ENCODE data around the gene SMOC2.

The SMOC2 gene, protein sequence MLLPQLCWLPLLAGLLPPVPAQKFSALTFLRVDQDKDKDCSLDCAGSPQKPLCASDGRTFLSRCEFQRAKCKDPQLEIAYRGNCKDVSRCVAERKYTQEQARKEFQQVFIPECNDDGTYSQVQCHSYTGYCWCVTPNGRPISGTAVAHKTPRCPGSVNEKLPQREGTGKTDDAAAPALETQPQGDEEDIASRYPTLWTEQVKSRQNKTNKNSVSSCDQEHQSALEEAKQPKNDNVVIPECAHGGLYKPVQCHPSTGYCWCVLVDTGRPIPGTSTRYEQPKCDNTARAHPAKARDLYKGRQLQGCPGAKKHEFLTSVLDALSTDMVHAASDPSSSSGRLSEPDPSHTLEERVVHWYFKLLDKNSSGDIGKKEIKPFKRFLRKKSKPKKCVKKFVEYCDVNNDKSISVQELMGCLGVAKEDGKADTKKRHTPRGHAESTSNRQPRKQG

DNA sequence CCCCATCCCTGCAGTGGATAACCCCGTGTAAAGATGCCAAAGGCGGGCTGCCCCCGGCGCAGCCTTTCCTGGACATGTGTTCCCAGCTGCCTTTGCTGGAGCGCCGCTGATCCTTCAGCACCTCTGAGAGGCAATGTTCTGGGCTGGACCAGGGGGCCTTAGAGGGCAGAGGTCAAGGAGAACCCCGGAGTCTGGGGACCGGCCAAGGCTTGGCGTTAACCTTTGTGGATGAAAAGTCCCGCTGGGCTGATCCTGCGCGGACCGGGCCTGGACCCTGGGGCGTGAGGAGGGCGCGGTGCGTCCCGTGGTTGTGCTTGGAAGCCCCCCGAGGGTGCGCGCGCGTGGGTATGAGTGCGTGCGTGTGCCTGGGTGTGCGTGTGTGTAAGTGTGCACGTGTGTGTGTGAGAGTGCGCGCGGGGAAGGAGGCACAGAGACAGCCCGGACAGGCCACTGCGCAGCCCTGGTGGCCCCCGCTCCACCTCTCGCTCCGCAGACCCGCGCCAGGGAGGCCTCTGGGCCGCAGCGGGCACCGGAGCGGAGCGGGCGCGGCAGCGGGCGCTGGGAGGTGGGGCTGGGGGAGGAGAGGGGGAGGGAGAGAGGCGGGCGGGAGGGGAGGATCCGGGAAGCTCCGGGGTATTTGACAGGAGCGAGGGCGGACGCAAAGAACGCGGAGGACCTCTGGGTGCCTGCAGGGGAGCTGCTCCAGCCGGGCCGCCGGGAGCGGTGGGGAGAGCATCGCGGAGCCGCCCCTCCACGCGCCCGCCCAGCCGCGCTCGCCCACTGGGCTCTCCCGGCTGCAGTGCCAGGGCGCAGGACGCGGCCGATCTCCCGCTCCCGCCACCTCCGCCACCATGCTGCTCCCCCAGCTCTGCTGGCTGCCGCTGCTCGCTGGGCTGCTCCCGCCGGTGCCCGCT lies at the start of gene SMOC2:
TSS of gene SMOC2 (plus strand) at position 665 of the 914 bp plus-strand sequence. CDS start at position 852, 187 bp downstream.
- DNase-seq = no peak

DNA sequence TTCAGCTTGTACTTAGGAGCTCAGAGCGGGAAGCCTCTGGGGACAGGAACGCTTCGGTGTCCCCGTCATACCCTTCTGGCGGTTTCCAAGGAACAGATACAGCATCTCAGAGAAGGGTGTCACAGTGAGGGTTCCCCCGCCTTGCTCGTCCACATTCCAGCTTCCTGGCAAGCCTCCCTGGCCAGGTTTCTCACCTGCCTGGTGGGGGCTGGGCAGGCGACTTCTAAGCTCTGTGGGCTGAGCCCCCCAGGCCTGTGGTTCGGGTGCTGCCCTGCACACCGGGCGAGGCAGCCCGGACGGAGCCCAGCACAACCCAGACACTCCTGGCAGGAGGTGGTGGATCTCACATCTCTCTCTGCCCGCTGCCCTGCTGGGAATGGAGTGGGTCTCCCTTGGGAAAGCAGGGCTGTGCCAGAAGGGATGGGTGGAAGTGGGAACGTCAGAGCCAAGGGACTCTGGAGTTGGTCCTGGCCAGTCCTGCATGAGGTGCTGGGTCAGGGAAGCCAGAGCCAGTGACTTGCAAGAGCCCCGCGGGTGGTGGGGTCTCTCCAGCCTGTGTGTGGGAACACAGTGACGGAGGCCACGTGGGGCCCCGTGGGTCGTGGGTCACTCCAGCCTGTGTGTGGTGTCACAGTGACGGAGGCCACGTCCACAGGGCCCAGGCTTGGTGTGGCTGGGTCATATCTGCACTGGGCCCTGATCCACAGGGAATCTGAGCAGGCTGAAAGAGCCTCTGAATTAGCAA lies 47.7 kb upstream of the SMOC2 start:
- no peak for DNase-seq

DNA sequence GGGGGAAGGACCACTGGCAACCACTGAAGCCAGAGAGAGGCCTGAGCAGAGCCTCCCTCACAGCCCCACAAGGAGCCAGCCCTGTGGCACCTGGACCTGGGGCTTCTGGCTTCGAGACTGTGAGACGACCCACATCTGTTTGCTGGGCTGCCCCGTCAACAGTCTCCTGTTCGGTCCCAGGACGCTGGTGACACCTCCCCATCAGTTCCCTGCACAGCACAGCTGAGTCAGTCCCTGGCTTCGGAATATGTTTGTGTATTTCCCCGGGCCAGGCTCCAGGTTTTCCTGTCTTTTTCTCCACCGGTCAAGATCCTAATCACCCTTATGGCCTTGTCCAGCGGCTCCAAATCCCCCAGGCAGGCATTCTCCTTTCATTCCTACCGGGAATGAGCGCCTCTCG lies 46.4 kb upstream of the SMOC2 start:
- no peak for DNase-seq

DNA sequence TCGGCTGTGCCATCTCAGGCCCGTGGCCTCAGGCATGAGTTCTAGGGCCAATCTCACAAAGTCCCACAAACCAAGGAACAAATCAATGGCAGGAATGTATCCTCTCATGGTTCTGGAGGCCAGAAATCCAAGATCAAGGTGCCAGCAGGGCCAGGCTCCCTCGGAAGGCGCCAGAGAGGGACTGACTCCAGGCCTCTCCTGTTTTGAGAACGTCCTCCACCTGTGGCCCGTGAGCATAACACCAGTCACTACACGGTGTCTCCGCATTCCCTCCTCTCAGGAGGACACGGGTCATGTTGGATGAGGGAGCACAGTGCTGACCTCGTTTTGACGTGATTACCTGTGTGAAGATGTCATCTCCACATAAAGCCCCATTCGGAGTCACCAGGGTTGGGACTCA lies 45.0 kb upstream of the SMOC2 start:
- no peak for DNase-seq

DNA sequence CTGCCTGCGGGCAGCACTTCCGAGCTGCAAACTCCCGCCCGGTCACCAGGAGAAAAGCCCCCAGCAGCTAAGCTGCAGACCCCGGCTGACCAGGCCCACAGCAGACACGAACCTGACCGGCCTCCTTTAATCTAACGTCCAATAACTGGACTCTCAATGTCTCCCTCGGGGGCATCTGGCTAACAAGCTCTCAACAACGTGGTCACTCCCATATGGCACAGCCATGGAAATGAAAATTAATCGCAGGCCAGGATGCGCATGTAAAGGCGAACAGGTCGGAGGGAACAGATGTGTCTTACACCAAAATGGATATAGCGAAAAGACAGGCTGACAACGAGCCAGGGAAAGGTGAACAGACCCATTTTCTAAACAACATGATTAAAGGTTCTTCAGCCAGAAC lies 44.4 kb upstream of the SMOC2 start:
- no peak for DNase-seq

DNA sequence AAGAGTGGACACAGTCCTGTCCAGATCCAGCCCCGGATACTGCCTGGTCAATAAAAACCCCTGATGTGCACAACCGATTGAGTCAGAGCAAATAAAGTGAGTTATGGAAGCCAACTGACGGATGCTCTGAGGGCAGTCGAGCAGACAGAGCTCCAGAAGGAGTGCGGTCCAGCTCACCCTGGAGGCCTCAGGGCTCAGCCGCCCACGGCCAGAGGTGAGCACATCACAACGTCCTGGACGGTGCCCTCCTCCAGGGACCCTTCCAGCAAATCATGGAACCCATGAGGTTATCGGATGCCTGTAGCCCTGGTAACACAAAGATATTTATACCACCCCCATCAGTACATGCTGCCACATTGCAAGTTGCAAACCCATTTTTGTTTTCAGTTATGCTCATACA lies 44.0 kb upstream of the SMOC2 start:
- no peak for DNase-seq

DNA sequence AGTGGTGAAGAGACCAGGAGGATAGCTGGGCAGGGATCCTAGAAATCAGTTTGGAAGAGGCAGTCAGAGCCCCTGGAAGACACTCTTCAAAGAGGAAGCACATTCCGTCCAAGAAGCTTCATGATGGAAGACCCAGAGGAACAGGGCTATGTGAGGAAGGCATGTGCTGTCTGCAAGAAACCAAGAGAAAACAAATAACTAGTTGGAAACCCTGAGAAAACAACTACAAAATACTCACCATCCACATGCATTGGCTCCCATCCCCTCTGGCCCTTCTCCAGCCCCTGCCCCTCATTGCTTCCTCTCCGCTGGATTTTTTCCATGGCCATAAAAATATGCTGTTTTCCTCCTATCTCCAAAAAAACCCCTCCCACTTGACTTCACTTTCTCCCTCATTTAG lies 40.9 kb upstream of the SMOC2 start:
- DNase-seq = no peak

DNA sequence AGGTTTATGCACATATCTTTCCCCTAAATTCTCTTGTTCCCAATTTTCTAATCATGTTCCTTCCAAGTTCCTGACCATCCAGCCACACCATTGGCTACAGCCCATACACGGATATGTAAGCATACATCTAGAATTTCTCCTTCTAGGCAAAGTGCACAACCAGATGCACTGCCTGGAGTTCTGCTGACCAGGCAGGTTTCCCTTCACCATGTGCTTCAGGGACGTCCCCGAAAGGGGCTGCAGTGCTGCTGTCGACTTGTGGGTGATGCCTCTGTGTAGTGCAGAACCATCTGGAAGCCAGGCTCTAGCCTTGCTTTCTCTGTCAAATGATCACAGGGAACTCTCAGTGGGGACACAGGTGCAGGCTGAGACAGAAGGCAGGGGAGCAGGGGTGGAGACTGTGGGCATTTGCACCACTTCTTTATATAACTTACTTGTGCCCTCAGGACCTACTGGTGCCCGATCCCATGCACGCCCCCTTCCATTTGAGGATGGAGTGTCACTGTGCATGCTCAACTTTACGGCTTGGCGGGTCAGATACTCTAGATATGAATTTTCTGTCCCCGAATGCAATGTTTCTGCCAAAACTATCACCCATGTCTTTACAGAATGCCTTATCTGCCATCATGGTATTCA lies 37.5 kb upstream of the SMOC2 start:
- DNase-seq = no peak

DNA sequence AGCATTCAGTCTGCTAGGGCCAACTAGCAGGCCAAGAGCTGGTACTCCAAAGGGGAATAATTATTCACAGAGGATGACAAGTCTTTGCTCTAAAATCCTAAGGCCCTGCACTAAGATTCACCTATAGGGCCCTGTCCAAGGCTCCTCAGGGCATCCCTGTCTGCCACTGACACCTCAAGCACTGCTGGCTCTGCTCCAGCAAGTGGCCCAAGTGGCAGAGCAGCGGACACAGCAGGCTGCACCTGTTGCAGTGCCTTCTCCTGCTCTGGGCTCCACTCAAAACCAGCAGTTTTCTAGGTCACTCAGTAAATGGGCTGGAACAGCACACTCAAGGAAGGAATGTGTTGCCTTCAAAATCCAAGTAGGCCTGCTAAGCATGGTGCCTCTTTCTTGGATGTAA lies 36.4 kb upstream of the SMOC2 start:
- DNase-seq = no peak

DNA sequence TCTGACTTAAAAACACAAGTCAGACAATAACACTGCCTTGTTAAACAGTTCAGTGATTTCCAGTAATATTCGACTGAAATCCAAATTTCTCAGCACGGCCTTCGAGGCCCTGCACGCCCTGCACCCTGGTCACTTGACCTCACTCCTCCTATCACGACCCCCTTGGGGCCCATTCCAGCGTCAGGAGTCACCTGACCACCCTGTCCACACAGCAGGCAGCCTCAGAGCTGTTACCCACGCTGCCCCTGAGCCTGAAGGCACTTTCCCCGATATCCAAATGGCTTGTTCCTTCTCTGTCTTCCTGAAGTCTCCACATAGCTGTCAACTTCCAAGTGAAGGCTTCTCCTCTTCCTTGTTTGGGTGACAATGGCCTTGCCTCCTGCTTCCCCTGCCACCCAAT lies 33.1 kb upstream of the SMOC2 start:
- no peak for DNase-seq

DNA sequence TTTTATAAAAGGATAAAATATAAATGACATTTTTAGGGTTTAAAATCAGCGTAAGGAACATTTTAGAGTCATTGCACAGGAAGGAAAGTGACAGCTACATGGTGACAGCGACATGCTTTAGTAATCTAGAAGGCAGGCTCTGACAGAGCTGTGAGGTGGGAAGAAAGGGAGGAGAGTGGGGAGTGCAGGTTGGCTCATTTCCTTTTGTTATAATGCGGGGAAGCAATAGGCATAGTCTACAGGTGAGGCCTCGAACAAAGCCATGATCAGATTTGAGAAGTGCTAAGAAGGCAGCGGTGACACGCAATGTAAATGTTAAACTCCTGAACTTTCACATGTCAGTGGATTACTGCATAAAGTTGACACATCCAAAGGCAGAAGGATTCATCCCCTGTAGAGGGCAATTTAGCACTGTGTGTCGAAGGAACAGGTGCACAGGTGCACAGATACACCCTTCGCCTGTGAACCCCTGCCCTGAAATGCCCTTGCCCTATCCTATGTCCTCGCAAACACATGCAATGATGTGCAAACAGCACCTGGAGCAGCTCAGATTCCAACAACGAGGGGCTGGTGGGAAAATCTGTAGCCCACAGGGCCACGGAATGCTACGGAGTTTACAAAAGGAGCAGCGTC lies 32.4 kb upstream of the SMOC2 start:
- DNase-seq = no peak

DNA sequence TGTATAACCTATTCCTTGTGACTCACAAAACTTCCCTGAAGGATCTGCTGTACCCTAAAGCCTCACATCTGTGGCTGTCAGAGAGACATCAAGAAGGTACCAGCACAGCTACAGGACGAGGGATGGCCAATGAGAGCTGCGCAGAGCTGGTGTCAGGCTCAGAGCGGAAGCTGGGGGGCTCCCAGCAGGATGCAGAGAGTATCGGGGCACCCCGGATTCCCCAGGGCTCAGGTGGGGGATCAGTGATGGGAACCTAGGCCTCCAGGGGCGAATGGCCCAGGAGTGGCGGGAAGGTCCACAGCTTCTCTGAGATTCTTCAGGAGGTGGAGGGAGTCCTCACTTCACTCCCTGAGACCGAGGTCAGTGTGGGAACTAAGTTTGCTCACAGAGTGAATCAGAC lies 30.9 kb upstream of the SMOC2 start:
- DNase-seq = no peak

DNA sequence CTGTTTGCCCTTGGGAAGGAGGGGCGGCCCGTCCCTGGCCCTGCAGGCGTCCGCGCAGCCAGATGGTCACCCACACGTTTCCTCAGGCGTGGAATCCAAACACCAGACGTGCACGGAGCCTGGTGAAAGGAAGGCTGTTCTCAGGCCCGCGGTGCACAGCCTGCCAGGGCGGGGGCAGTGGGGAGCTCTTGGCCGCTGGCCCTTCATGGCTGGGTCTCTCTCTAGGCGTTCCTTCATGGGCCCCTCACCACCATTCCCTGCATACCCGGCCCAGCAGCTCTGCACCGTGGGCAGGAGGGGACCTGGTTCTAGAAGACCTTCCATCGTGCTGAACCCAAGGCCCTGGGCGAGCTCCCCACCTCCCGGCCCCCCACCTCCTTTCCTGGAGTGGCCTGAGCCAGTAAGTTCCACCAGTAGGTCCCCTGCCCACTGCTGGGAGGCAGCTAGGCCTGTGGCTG lies 30.4 kb upstream of the SMOC2 start:
- DNase-seq = no peak

DNA sequence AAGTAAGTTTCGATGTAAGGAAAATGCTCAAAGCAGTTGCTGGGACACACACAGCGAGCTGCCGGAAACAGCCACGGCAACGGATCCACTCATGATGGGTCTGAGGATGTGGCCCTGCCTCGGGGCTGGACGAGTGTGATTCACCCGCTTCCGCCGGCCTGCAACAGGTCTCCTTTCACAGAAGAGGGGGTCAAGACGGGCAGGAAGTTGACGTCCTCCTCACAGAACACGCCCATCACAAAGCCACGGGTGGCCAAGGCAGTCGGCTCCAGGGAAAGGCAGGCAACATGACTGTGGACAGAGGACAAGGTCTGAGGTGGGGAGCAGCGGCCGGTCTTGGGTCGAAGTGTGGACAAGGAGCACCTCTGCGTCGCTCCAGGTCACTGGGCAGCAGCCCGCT lies 29.9 kb upstream of the SMOC2 start:
- DNase-seq = no peak

DNA sequence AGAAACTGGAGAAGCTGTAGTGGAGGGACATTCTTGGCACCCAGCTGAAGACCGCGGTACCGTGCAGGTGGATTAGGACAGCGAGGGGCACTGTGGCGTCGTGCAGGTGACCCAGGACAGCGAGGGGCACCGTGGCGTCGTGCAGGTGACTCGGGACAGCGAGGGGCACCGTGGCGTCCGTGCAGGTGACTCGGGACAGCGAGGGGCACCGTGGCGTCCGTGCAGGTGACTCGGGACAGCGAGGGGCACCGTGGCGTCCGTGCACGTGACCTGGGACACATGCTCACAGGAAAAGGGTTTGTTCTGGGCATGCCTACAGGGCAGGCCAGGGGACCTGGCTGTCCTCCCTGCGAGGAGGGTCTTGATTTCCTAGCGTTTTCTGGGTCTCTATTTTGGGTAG lies 29.2 kb upstream of the SMOC2 start:
- DNase-seq = no peak

DNA sequence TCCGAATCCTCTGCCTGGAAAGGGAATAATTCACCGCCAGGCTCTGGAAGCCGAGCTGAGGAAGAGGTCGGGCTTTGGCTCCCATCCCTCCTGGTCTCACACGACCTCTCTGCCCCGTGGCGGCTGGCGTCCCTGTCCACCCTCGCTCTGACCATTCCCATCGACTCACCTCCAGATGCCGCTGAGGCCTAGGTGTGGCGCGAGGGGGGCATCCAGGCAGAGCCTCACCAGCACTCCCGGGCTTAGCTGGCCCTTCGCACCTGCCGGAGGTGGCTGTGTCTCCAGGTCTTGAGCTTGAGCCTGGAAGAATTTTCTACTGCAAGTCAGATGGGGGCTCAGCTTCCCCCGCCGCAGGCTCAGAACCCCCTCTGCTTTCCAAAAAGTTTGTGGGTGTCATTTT lies 28.5 kb upstream of the SMOC2 start:
- DNase-seq = no peak

DNA sequence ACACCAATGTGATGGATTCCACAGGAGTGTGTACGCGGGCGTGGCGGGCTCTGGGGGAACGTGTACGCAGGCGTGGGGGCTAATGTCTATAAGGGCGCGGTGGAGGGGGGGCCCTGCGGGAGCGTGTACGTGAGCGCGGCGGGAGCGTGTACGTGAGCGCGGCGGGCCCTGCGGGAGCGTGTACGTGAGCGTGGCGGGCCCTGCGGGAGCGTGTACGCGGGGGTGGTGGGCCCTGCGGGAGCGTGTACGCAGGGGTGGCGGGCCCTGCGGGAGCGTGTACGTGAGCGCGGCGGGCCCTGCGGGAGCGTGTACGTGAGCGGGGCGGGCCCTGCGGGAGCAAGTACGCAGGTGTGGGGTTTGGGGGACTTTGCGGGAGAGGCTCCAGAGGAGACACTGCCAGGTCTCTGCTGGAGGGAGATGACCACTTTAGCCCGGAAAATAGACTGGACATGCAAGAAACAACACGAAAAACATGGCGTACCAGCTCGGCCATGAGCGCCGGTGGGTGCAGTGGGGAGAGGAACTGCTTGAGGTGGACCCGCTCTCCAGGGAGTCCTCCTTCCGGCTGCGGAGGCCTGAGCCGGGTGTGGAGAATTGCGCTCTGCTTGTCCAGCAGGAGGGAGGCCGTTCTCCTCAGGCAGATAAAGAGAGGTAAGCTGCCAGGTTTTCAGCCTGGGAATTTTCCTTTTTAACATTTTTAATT lies 27.8 kb upstream of the SMOC2 start:
- no peak for DNase-seq

DNA sequence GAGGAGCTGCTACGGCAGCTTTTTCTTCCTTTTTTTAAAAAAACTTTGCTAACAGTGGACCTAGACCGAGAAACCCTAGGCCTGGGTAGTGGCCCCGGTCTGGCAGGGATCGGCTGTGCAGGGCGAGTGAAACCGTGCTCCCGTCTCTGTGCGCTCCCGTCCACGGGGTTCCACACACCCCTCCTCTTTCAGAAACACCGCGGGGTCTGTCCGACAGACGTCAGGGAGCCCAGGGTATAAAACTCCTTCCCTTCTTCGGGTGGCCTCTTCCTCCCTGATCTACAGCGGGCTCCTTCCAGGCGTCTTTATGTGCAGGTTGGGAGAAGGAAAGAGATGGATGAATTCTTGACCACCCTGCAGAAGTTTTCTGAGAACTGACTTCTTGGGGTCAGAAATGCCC lies 27.1 kb upstream of the SMOC2 start:
- no peak for DNase-seq

DNA sequence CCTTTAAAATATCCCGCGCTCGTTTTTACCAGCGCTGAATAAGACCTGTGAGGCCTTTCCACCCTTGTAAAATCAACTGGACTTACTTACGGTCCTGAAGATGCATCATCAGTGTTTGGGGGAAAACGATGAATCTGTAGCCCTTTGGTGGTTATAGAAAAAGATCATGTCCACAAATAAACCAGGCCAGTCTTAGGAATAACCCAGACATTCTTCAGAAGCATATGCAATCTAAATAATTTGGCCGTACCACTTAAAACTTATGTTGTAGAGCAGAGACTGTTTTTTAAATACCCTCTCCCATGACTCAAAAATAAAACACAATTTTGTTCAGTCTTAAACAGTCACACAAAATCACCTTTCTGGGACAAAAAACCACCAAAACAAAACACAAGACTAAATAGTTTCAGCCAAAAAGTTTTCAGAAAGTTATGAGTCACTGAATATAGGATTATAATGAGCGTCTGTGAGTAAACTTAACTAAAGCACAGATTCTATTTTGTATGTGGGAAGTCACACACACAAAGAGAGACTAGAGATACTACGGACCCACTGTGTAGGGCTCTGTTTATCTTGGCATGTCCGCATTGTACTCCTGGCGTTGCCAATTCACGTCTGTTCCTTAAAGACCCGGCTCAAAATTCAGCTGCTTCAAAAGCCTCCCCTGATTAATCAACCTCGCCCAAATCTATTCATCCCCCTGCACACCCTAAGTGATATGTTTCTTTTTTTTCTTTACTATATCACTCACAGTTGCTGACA lies 26.5 kb upstream of the SMOC2 start:
- no peak for DNase-seq

DNA sequence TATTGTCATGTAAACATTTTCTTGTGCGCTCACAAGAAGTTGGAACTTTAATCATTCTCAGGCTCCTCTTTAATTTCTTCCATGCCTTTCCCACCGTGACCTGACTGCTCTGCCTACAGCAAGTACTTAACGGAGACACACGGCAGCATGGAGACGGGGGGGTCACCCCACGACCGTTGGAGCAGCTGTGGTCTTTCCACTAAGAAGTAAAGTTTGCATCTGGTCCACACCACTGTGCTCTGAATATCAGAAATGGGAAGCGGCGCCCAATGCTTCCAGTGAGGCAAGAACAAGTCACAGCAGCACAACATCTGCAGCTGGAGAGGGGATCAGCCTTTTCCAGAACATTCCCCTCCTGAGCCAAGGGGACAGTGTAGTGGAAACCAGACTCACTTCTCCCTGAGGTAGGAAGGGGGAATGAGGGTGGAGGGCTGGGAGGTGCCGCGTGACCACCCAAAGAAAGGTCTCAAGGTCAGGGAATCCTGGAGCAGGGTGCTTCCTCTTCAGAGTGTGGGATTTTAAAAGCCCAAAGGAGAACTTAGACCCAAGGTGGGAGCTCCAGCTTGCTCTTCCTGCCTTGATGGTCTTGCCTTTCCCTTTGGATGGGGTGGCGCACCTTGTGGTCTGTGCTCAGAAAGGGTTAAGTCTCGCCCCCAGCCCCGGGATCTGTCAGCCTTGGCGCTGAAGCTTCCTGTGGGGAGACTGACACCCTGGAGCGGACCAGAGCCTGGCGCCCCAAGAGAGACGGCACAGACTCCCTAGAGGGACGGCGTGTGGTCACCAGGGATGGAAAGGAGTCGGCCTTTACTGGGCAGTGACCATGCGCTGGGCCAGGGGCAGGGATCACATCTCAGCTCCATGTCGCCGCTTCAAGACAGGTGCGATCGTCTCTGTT lies 25.6 kb upstream of the SMOC2 start:
- DNase-seq = peak; percentile 70
